HG03521 (cell line): ENCODE measurements around the gene FLNC.

ENCODE experiments used
- ATAC-seq: cut with Tn5 transposase; IDR thresholded peaks from one replicate; pipeline ENCODE4 v1.9.1; 2021; ENCODE audit warnings: mild to moderate bottlenecking, moderate library complexity; ENCODE audit not compliant: unreplicated experiment

Gene FLNC

DNA sequence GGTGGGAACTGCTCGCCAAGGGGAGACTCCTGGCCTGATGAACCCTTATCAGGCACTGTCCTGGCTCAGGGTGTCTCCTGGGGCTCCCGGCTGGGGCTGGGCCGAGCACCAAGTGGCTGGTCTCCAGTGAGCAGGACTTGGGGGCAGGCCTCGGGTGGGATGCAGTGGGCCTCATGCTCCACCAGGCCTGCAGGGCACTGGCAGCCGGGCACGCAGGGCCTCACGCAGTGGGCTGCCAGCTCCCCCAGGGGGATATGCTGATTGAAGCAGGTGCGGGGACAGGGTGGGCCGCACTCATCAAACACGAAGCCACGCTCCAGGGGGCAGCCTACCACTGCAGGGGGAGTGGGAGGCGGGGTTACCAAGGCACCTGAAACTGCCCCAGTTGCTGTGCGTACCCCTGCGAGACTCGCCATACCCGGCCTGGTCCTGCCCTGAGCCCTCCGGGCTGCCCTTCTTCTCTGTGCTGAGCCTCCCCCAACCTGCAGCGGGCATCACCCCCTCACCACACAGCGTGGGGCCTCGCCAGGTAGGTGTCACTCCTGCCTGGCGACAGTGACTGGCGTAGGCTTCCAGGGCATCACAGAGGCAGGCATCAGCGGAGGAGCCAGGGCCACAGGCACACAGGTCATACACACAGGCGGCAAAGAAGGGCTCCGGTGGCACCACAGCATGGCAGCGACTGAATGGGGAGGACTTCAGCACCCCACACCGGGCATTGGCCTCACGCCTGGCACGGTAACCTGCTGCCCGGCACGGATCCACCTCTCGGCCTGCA is 47.0 kb downstream of the FLNC start:
- ATAC-seq = no peak

DNA sequence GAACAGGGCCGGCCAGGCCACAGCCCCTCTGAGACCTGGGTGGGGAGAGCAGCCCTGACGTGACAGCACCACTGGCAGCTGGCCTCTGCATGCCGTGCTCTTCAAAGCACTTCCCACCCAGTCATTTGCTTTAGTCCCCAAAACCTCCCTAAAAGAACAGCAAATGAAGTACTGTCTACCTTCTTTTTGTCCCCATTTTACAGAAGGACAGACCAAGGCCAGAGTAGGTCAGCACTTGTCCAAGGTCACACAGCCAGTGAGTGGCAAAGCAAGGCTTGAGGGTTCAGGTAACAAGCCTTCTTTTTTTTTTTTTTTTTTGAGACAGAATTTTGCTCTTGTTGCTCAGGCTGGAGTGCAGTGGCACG is 47.5 kb downstream of the FLNC start:
- no peak for ATAC-seq

DNA sequence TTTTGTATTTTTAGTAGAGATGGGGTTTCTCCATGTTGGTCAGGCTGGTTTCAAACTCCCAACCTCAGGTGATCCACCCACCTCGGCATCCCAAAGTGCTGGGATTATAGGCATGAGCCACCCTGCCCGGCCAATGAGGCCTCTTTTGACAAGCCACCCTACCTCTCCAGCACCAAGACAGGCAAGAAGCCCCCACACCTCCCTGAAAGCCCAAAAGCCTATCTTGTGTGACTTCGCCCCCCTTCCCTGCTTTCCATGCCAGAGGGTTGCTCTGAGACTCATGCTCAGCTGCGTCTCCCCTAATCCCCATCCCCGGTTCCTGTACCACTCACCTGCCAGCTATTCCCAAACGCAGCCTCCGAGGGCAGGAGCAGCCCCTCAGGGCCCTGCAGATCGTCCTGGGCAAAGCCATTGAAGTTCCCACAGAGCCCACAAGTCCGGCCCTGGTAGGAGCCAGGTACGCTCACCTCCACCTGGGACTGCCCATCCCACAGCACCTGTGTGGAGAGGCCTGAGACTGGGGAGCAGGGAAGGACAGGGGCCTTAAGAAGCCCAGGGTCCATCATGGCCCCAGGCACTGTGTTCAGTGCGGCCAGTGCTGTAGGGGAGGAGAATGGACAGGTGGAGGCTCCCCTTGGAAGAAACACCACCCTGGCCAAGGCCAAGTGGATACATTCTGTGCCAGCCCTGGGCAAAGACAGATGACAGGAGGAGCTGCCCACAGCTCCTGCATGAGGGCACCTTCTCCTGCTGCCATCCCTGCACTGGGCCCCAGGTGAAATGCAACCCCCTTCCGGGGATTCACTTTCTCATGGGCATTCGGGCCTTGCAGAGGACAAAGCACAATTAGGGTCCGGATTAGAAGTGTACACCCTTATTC is 48.3 kb downstream of the FLNC start:
- no peak for ATAC-seq

DNA sequence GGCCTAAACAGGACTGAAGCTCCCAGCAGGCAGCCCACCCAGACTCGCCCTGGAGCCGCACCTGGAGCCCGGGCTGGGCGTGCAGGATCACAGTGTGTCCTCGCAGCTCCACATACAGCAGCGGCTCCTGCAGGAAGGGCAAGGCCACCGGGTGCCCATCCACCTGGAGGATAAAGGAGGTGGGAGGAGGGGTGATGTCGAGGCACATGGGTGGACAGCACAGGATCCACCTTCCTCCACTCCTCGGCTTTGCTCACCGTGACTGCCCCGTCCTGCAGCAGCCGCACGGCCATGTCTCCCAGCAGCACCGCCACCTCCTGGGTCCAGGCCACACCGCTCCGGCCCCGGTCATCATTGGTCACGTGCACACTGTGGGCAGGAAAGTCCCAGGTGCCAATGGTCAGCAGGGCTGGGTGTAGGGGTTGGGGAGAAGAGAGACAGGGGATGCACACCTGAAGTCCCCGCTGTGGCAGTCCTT is 49.3 kb downstream of the FLNC start:
- ATAC-seq = no peak

DNA sequence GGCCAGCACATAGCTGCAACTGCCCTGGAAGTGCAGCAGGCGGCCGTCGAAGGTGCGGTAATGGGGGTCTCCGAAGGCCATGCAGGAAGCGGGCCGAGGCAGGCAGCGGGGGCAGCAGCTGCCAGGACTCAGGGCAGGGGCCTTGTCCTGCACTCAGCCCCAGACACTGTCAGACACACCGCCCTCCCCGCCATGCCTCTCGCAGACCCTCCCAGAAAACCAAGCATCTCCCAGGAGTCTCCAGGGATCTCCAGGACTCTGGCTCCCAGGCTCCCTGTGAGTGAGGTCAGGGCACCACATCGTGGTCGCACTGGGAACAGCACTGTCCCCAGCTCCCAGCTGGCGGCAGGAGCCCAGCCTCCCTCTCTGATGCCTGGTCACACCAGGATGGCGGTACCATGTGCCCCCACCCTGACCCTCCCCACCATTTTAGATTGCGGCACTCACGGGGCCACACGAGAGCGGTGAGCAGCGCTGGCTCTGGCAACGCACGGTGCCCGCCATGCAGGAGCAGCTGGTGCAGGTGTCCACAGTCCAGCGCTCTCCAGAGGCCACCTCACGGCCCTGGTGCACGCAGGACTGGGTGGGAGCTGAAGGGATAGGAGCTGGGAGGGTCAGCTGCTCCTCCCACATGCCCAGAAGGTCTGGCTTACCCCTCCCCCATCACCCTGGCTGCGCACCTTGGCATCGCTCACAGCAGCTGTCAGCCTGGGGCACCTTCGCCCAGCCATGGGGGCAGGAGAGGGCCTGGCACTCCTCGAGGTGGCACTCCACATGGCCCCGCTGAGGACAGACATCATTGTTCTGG is 49.9 kb downstream of the FLNC start:
- no peak for ATAC-seq

DNA sequence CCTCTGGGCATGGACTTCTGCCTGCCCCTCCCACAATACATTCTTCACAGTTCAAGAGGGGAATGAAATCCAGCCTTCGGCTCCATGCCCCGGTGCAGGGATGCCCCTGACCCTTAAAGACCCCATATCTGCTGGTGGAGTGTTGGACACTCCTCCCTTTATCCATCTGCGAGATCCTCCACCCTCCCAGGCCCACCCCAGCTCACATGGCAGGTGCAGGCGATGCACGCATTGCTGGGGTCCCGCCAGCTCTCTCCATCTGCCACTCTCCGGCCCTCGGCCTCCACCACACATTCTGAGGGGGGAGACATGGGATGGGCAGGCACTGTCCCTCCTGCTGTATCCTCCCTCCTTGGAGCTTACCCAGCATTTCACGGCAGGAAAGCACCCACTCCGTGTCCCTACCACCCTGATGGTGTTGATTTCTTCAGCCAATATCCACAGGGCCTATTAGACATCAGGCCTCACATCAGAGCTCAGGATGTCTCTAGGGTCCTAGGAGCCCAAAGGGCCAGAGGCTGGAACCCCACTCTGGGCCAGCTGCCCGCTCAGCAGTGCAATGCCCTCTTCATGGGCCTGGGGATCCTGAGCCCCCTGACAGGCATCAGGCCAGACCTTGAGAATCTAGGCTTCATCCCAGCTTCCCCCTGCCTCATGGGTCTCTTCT is 50.7 kb downstream of the FLNC start:
- no peak for ATAC-seq

DNA sequence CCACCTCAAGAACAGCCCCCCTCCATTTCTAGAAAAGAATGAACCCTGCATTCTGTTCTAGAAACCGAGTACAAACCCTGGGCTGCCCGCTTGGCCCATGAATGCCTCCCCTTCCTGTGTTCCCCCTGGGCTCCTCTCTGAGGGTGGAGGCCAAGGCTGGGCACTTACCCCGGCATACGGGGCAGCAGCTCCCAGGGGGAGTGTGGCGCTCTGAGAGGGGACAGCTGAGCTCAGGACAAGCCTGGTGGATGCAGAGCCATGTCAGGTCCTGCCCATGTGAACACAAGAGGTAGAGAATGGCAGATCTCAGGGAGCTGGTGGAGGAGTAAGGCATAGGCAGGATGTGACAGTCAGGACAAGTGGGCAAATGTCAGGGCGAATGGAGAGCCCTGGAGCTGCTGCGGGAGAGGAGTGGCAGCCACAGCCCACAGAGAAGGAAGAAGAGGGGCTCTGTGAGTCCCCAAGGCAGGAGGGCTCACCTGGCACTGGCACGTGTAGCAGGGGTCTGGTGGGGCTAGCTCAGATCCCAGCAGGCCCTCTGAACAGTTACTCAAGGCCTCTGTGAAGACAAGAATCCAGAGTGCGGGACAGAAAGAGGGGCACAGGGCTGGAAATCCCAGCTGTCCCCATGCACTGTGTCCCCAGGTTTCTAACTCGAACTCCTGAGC is 51.4 kb downstream of the FLNC start:
- ATAC-seq = no peak

DNA sequence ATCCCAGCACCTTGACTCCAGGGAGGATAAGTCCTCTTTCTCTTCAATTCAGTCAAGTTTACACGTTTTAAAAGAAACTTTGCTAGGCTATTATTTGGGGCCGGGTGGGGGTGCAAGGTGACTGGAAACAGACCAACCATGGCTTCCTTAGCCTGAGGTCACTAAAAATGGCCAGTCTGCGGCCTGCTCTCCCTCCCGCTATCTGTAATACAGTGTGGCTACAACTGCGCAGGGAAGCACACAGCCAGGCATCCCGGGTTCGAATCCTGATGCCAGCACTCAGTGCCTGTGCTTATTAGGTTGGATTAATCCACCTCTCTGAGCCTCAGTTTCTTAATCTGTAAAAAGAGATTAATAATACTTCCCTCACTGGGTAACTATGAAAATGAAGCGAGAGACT is 51.9 kb downstream of the FLNC start:
- ATAC-seq = no peak

DNA sequence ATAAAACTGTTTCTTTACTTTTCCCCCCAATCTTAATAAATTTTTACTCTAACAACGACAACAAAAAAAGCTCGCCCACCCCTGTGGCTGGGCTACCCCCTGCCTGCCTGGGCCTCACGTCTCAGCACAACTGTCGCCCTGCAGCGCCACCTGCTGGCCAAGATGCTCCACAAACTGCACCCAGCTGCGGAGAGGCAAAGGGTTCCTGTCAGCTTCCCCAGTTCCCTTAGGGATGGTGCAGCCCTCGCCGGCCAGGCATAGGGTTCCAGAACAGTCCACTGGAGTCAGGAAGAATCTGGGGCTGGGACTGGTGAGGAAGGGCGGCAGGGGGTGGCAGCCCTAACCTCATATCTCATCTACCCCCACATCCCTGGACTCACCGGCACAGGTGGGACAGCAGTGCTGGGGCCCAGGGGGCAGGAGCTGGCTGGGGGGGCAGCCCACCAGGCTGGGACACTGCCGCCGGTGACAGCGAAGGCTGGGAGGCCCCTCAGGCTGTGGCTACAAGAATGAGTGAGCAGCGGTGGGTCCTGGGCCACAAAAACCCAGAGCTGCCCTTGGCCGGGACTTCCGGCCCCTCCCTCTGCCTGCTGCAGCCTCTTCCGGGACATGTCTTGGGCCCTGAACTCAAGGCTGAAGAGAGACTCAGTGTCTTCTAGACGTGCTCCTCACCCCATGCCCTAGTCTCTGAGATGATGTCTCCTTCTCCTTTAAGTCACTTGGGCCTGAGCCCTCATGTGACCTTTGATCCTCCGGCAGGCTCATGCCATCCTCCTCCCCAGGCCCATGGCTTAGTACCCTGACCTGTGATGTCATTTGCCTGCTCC is 53.6 kb downstream of the FLNC start:
- ATAC-seq = no peak

DNA sequence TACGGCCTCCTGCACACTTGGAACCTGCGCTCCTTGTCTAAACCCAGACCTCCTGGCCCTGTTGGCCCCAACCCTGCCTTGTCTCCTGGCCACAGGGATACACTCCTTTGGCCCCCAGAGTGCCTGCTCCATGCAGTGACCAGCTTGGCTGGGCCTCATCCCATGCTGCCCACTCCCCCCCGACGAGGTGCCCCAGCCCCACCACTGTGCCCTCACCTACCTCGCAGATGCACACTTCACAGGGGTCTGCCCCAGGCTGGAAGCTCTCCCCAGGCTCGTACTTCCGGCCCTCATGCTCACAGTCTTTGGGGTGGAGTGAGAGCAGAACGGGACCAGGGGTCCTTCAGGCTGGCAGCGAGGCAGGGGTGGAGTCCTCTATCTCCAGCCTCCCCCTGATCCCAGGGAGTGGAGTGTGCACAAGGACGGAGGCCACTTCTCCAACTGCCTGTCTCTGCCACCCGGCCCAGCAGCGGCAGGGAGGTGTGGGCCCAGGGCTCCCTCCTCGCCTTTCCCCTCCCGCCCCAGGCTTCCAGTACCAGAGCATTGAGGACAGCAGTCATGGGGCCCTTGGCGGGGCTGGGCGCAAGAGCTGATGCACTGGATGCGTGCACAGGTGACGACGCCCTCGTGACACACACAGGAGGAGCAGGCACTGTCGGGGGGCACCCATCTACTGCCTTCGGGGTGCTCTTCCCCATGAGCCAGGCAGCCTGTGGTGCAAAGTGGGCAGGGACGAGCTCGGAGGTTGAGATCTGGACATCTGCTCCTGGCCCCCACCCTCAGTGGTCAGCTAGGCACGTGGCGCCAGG is 54.6 kb downstream of the FLNC start:
- no peak for ATAC-seq

DNA sequence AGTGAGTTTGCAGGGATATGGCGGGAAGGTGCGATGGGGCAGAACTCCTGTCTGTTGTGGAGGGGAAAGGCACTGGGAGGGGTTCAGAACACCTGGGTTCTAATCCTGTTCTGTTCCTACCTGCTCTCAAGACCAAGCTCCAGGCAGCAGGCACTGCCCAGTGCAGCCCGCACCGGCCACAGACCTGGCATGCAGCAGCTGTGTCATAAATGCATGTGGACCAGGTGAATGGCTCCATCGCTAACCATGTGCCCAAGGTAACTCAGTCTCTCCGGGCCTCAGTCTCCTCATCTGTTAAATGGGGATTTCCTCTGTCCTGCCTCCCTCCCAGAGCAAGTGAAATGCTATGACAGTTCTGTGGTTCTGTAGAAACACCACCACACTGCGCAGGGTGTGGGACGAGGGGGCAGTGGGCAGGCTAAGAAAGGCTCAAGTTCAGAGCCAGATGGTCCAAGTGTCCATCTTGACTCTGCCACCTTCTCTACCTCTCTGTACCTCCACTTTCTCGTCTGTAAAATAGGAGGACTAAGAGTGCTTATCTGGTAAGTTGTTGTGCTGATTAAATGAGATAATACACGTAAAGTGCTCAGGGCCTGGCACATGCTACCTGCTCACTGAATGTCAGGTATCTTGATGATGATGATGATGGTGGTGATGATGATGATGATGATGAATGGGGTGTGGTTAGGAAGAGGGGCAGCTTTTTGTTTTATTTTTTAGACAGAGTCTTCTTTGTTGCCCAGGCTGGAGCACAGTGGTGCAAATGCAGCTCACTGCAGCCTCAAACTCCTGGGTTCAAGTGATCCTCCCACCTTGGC is 55.4 kb downstream of the FLNC start:
- ATAC-seq = no peak

DNA sequence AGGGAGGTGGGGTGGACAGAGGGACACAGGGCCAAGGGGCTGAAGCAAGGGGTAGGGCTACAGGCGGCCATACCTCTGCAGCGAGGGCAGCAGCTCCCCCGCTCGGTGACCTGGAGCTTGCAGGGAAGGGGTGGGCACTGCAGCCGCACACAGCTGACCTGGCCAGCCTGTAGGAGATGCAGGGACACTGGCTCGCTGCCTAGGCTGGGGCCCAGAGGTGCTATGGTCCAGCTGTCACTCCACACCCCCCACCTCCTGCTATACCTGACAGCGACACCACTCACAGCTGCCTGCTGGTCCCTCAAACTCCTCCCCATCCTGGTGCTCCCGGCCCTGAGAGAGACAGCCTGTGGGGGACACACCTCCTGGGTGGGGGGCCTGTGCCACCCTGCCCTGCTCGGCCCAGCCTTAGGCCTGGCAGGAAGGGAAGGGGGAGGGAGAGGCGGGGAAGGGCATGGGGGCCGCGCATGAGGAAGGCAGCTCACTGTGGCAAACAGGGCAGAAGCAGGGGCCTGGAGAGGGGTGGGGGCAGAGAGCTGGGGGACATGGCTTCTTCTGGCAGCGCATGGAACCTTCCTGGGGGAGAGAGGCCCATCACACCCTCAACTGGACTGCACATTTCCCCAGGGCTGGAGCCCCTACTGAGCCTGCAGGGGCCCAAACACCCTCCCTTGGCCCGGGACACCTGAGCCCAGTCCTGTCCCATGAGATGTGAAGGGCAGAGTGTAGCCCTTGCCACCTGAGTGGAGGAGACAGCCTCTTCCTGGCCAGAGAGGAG is 56.4 kb downstream of the FLNC start:
- ATAC-seq = no peak

DNA sequence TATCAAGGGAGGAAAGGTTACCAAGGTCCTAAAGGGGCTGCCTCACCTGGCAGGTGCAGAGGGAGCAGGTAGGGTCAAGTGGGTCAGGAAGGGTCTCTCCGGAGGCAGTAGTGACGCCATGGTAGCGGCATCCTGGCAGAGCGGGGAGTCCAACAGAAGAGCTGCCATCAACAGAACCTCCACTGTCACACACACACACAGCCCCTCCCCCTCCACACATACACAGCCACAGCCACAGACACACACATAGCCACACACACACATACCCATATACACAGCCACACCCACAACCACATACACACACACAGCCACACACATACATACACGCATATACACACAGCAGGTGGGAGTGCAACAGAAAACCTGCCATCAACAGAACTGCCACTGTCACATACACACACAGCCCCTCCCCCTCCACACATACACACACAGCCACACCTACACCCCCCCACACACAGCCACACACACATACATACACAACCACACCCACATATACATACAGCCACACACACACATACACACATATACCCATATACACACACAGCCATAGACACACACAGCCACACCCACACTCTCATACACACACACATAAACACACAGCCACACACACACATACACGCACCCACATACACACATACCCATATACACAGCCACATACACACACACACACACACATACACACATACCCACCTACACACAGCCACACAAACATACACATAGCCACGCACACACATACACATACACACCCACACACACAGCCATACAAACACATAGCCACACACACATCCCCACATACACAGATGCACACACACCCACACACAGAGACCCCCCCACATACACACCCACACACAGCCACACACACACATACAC is 57.2 kb downstream of the FLNC start:
- ATAC-seq = no peak

DNA sequence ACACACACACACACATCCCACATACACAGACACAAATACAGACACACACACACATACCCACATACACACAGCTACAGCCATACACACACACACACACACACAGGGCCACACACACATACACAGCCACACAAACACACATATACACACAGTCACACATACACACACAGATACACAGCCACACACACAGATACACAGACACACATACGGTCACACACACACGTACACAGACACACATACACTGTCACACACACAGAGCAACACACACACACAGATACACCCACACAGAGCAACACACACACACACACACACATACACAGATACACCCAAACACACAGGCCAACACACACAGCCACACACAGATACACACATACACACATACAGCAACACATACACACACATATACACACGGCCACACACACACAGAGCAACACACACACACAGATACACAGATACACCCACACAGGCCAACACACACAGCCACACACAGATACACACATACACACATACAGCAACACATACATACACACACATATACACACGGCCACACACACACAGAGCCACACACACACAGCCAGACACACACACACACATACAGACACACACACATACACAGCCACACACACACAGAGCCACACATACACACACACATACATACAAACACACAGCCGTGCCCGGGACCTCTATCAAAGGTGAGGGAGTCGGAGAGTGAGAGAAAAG is 58.0 kb downstream of the FLNC start:
- no peak for ATAC-seq

DNA sequence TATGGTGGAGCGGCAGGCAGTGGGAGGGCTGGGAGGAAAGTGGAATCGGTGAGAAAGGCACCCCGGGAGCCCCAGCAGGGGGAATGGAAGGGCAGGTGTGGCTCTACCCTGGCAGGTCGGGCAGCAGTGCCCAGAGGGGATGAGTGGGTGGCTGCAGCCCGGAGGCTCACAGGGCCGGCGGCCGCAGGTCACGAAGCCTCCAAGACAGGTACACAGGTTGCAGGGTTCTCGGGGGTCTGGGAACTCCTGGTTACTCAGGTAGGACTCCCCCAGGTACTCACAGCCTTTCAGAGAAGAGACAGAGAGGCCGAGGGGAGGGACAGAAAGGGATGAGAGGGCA is 58.5 kb downstream of the FLNC start:
- no peak for ATAC-seq
